22Rv1 (cell line): ENCODE results near the gene ROS1.

Source experiments
- CTCF ChIP-seq: fragments of 450-650 bp; IDR thresholded peaks from 2 replicates; pipeline ENCODE4 v1.5.1; 2017; ENCODE audit warnings: mild to moderate bottlenecking
- ZFX ChIP-seq: fragments of 450-650 bp; IDR thresholded peaks from 2 replicates; pipeline ENCODE4 v1.6.1; 2017; ENCODE audit warnings: antibody characterized with exemption, borderline replicate concordance

- TF ChIP-seq CTCF (no peak), ZFX (no peak)
Observed at GRCh38 chr6:117276778-117277316, 148.9 kb downstream of the ROS1 start.
